H1 (cell line): Measurements from ENCODE around the gene TXLNB. TPM values are rescaled to one million over a fixed set of nuclear protein-coding genes. Genes with fewer than 3 reads are reported as not detected.

Source experiments
- CBX5 ChIP-seq: fragments of 300-800, 300-1000 bp; sonication (generic); IDR thresholded peaks from 2 replicates; pipeline ENCODE4 v1.7.1; 2016; ENCODE audit warnings: antibody characterized with exemption, low read length, low read depth
- CEBPB ChIP-seq: IDR thresholded peaks from 2 replicates; pipeline ENCODE4 v1.6.1; 2012; ENCODE audit warnings: low read depth, low read length
- HDAC2 ChIP-seq, 2 experiments: fragments of 300-600 bp in 1 of 2; sonication (generic) in 1 of 2; IDR thresholded peaks; 2 replicates each; pipeline ENCODE4 v1.6.1; 2011 to 2012; ENCODE audit warnings: low read depth in 2 of 2, low read length in 2 of 2, mild to moderate bottlenecking in 2 of 2, moderate library complexity in 2 of 2, borderline replicate concordance in 1 of 2, inconsistent platforms in 1 of 2
- RBBP5 ChIP-seq: IDR thresholded peaks from 2 replicates; pipeline ENCODE4 v1.7.1; 2012; ENCODE audit warnings: low read depth, mild to moderate bottlenecking, inconsistent platforms, low read length, moderate library complexity, borderline replicate concordance
- SAP30 ChIP-seq: fragments of 300-600 bp; sonication (generic); IDR thresholded peaks from 2 replicates; pipeline ENCODE4 v1.7.1; 2012; ENCODE audit warnings: low read length, moderate library complexity, mild to moderate bottlenecking, inconsistent platforms; ENCODE audit not compliant: insufficient read depth, insufficient replicate concordance
- SIN3A ChIP-seq, 2 experiments: IDR thresholded peaks in 1 of 2; conservative IDR thresholded peaks in 1 of 2; 2 replicates each; pipeline ENCODE4 v1.6.1; 2011 to 2012; ENCODE audit warnings: low read length in 2 of 2, improper control_type of control experiment in 1 of 2, low read depth in 1 of 2, mild to moderate bottlenecking in 1 of 2
- TBP ChIP-seq: IDR thresholded peaks from 2 replicates; pipeline ENCODE4 v1.6.1; 2011; ENCODE audit warnings: low read depth, low read length, improper control_type of control experiment
- polyA plus RNA-seq, 7 experiments: library from polyadenylated mRNA; depleted of rRNA in 3 of 7; stranded (reverse) in 5 of 7; unstranded in 2 of 7; fragments of >200 nt in 5 of 7; fragments of 200-250 nt in 2 of 7; gene quantifications; 1 replicate in 5 of 7; 2 replicates in 1 of 7; 4 replicates in 1 of 7; pipeline versions ENCODE4 v1.2.1 to v1.2.3, GENCODE V29; 2011 to 2013; ENCODE audit warnings: missing spikeins in 2 of 7, mixed read lengths in 2 of 7
- total RNA-seq: library from RNA; stranded (reverse); fragmentation: NEBNext Ultra II Directional; extraction: Animal tissue kit (Norgen Biotek cat#: 25700); gene quantifications from 2 replicates; pipeline ENCODE4 v1.2.1, GENCODE V29; 2021
- TF ChIP-seq, protein P1 (sequence below): IDR thresholded peaks from 2 replicates; pipeline ENCODE4 v1.6.1; 2012; ENCODE audit warnings: inconsistent platforms

The TXLNB gene
- total and polyA plus RNA-seq, 2 of the 8 experiments (the other 6 are each of a cell fraction or from before 2014, with no cell fraction given) = 0.05 to 0.17 TPM

DNA sequence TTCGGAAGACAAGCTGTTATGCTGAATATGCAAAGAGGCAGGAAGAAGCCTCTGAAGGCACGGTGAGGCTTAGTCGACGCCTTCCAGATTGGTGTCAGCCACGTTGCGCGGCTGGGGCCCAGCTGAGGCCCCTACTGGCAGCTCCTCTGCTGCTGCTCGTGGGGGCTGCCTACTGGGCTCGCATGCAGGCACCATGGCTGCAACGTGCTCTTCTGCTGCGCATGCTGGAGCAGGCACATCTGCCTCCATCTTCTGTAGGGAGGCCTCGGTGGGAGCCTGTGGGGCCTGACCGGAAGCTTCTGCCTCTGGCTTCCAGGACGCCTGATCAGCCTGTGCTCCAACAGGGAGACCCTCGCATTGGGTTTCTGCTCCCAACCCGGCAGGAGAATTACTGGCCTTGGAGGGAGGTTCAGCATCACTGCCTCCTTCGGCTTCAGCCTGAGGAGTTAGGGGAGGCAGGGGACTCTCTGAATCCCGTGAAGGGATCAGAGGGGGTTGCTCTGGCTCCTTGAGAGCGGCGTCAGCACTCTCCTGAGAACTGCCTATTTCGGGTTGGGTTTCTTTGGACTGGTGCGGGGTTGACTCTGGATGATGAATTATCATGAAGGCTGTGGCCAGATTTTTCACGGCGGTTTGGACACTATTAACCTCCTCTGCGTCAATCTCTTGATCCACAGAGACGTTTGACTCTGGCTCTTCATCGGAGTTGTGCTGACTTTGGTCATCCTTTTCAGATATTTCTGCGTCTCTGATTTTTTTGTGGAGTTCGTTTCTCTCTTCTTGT, 49.1 kb downstream of the TXLNB start (continued):
- TF ChIP-seq HDAC2 (IDR thresholded peaks at IDR 0.05; ENCODE audit: borderline replicate concordance in 1 of 2, low read depth in 2 of 2, low read length in 2 of 2) (no peak), SAP30 (no peak), CEBPB (no peak), SIN3A (conservative IDR thresholded peaks at IDR 0.05 in 1 of 2, IDR thresholded peaks at IDR 0.05 in 1 of 2; ENCODE audit: low read depth in 1 of 2, low read length in 2 of 2) (no peak), CBX5 (no peak), RBBP5 (no peak), TBP (no peak)
- TF ChIP-seq, protein P1, sequence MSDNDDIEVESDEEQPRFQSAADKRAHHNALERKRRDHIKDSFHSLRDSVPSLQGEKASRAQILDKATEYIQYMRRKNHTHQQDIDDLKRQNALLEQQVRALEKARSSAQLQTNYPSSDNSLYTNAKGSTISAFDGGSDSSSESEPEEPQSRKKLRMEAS = peak; percentile 50; the same call in 1 of the 2 replicates
